HG03139 (cell line): ENCODE measurements around the gene TRAPPC14.

Source experiments
- ATAC-seq: cut with Tn5 transposase; IDR thresholded peaks from one replicate; pipeline ENCODE4 v1.9.1; 2021; ENCODE audit not compliant: unreplicated experiment

TRAPPC14 gene

DNA sequence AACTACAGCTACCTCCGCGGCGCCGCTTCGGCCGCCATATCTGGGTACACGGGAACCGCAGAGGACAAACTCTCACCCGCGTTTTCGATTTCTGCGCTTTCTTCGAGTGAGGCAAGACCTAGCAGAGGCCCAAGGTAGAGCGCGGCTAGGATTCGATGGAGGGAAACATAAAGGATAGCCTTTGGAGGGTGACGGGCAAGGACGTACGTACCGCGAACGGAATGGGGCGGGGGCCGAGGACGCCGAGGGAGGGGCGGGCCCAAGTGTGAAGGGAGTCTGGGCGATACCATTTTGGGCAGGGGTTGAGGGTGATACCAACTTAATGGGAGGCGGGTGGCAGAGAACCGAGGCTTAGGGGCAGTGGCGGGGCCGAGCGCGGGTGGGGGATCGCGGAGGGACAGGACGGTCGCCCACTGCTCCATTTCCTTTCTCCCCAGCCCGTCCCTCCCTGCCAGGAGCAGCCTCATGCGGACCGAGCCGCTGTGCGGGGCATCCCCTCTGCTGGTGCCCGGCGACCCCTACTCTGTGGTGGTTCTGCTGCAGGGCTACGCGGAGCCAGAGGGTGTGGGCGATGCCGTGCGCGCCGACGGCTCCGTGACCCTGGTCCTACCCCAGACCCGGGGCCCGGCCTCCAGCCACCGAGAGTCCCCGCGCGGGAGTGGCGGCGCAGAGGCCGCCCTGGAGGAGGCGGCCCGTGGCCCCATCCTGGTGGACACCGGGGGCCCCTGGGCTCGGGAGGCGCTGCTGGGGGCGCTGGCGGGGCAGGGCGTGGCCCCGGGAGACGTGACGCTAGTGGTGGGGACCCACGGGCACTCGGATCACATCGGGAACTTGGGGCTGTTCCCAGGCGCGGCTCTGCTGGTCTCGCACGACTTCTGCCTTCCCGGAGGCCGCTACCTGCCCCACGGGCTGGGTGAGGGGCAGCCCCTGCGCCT, 31.3 kb downstream of the TRAPPC14 start, which contains the start of gene MBLAC1:
MBLAC1 (plus strand) TSS at position 37 of the 935 bp plus-strand sequence; CDS start at position 466, 429 bp downstream.
- peak; percentile 51 for ATAC-seq

GRCh38 chr7:100126239-100126930, 32.1 kb downstream of the TRAPPC14 start:
- peak; percentile 4 for ATAC-seq

DNA sequence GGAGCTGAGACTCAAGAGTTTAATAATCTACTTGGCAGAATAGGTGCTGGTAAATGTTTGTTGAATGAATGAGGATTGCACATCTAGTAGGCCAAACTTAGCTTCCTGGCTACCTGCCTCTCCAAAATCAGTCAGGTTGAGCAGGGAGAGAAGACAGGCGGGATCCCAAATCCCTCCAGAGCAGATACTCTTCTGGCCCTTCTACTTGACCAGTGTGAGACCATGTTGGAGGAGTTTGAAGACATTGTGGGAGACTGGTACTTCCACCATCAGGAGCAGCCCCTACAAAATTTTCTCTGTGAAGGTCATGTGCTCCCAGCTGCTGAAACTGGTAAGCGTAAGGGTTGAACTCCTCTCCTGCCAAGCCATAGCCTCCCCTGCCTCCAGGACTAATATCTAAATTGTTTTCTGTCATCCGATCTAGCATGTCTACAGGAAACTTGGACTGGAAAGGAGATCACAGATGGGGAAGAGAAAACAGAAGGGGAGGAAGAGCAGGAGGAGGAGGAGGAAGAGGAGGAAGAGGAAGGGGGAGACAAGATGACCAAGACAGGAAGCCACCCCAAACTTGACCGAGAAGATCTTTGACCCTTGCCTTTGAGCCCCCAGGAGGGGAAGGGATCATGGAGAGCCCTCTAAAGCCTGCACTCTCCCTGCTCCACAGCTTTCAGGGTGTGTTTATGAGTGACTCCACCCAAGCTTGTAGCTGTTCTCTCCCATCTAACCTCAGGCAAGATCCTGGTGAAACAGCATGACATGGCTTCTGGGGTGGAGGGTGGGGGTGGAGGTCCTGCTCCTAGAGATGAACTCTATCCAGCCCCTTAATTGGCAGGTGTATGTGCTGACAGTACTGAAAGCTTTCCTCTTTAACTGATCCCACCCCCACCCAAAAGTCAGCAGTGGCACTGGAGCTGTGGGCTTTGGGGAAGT, 34.0 kb downstream of the TRAPPC14 start:
- no peak for ATAC-seq

GRCh38 chr7:100122568-100122967, 36.0 kb downstream of the TRAPPC14 start:
- ATAC-seq, result no peak

- ATAC-seq, result no peak
Measured at GRCh38 chr7:100122067-100122466, 36.5 kb downstream of the TRAPPC14 start.

GRCh38 chr7:100120733-100121036, 37.8 kb downstream of the TRAPPC14 start:
- ATAC-seq, result no peak

GRCh38 chr7:100119970-100120732, 38.4 kb downstream of the TRAPPC14 start:
- peak; percentile 14 for ATAC-seq

- peak; percentile 62 for ATAC-seq
Measured at GRCh38 chr7:100119072-100119969, 39.2 kb downstream of the TRAPPC14 start, which contains the start of the genes CNPY4 and TAF6. Gene CNPY4 (plus strand): TSS chr7:100119634. CDS start chr7:100119745, 111 bp downstream. Gene TAF6 (minus strand): TSS chr7:100119358. CDS start chr7:100114209, 5,149 bp downstream.

GRCh38 chr7:100118388-100119071, 40.0 kb downstream of the TRAPPC14 start:
- no peak for ATAC-seq

DNA sequence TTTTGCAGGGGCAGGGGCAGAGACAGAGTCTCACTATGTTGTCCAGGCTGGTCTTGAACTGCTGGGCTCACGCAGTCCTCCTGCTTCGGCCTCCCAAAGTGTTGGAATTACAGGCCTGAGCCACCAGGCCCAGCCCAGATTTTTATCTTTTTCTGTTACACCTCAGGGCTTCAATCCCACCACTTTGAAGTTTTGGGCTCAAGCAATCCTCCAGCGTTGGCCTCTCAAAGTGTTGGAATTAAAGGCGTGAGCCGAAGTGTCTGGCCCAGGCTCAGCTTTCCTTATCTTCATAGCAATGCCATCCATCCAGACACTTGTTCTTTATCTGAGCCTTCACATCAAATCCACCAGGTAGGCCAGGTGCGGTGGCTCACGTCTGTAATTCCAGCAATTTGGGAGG, 43.5 kb downstream of the TRAPPC14 start:
- ATAC-seq, result no peak

GRCh38 chr7:100111914-100112313, 46.6 kb downstream of the TRAPPC14 start:
- ATAC-seq, result no peak

DNA sequence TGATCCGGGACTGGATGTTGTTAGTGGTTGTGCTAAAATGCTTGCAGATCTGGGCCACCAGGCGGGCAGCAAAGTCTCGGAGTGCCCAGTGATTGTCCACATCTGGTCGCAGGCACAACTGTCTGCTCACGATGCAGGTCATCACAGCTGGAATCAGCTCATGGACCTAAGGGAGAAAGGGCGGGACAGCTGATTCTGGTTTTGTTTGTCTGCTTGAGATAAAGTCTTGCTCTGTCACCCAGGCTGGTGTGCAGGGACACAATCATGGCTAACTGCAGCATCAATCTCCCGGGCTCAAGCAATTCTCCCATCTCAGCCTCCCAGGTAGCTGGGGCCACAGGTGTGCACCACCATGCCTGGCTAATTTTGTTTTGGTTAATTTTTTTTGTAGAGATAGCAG, 47.4 kb downstream of the TRAPPC14 start:
- no peak for ATAC-seq

DNA sequence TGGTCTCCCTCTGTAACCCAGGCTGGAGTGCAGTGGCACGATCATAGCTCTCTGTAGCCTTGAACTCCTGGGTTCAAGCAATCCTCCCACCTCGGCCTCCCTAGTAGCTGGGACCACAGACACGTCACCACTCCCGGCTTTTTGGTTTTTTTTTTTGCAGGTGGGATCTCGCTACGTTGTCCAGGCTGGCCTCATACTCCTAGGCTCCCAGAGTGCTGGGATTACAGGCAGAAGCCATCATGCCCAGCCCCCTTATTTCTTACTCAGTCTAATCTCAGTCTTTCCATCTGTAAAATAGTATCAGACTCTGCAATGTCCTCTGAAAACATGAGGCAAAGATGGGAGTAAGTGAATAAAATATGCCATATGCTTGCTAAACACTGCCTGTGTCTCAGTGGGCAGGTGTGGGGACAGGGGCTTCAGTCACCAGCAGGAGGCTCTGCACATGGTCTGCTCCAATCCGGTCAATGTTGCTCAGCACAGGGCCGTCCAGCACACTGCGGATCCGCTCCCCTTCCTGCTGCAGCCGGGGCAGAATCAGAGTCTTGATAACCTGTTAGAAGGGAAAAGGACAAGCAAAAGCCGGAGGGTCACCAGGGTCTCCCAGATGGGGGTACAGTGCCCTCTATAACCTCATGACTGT, 48.9 kb downstream of the TRAPPC14 start:
- ATAC-seq, result no peak

- ATAC-seq, result no peak
Measured at GRCh38 chr7:100107890-100108289, 50.6 kb downstream of the TRAPPC14 start.

- ATAC-seq, result no peak
Measured at GRCh38 chr7:100107125-100107737, 51.3 kb downstream of the TRAPPC14 start.

- no peak for ATAC-seq
Measured at GRCh38 chr7:100106633-100107032, 51.9 kb downstream of the TRAPPC14 start.

- ATAC-seq, result no peak
Measured at GRCh38 chr7:100105534-100105933, 53.0 kb downstream of the TRAPPC14 start.
